HG02763 (cell line): Measurements from ENCODE around the gene KCNE3.
"Not testable (repeated sequence)": the region's sequence is repeated elsewhere in the genome, so short reads cannot be mapped to it uniquely, and the experiment has no call there.

Source experiments
- ATAC-seq: cut with Tn5 transposase; IDR thresholded peaks from one replicate; pipeline ENCODE4 v1.9.1; 2021; ENCODE audit warnings: mild to moderate bottlenecking, moderate library complexity; ENCODE audit not compliant: unreplicated experiment

Gene KCNE3

DNA sequence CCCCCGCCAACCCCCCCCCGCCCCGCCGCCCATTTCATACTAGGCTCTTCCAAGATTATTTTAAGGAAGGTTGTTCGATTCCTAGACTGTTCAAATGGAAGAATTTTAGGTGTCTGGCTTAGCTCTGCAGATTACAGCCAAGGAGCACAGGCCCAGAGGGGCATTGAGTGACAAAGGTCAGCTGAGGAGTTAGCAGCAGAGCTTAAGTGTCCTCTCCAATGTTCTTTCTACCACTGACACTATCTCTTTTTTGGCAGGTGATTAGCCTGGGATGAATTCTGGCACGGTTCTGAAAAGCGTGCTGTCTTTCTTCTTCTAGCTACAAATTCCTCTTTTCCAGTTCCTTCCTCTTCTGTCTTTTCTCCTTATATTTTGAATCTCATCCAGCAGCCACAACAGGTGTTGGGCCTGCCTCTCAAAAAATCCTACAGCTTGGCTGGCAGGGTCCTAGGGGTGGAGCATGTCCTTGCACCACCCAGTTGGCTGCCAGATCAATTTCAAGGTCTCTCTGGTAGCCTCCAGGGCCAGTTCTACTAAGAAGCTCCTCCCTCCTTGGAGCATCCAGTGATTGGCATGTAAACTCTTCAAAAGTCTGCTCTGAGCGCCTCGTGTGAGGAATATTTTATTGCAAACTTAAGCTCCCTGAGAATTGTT is 23.0 kb downstream of the KCNE3 start:
- no peak for ATAC-seq

- no peak for ATAC-seq
These were observed 24.1 kb downstream of the KCNE3 start for GRCh38 chr11:74443071-74443864.

- no peak for ATAC-seq
These were observed 24.7 kb downstream of the KCNE3 start for GRCh38 chr11:74442636-74443035.

DNA sequence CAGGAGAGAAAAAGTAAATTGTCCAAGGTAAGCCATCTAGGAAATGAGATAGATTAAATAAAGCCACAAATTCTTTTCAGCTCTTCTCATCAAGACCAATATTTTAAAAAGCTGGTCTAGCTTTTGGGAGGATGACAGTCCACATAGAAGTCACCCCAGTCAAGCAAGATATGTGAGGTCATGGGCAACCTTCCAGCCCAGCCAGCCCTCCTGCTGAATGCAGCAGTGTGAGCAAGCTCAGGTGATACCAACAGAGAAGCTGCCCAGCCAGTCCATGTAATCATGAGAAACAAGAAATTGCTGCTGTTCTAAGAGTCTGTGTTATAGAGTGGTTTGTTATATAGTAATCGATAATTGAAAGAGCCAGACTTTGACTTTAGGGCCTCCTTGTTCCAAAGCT is 28.7 kb downstream of the KCNE3 start:
- ATAC-seq, result no peak

- ATAC-seq, result no peak
These were observed 29.8 kb downstream of the KCNE3 start for GRCh38 chr11:74437441-74438042.

- ATAC-seq, result no peak
These were observed 32.8 kb downstream of the KCNE3 start for GRCh38 chr11:74434528-74434927.

DNA sequence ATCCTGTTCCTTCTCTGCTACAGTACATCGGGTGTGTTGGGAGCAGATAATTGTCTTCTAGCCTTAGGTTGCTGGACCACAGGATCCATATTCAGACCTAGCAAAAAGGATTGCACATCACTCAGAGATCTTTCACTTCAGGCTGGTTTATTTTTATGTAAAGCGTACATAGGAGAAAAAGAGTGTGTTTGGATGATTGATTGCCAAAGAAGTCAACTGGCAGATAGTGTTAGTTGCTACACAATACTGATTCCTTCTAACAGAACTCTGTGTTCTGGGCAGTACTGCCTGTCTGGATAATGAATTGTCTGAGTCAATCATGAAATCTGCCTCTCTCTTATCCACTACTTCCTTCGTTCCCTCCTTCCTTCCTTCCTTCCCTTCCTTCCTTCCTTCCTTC is 38.1 kb downstream of the KCNE3 start:
- no peak for ATAC-seq

- ATAC-seq, result no peak
These were observed 39.9 kb downstream of the KCNE3 start for GRCh38 chr11:74427384-74427886.

- ATAC-seq, result no peak
These were observed 42.2 kb downstream of the KCNE3 start for GRCh38 chr11:74425100-74425499.

DNA sequence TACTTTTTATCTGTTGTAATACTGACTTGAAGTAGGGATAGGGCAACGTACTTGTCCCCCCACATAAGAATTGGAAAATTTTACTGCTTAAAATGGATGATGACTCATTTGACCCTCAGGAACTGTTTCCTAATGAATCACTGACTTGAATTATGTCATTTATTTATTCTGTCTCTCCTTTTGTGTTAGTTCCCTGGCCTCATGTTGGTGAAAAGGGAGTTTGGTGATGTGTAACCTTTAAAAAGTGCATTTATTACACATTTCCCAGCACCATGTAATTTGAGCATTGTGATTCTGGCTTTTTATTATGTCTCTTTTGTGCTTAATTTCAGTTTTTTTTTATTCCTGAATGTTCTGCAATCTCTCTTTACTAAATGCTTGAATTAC is 48.8 kb downstream of the KCNE3 start:
- ATAC-seq, result no peak

DNA sequence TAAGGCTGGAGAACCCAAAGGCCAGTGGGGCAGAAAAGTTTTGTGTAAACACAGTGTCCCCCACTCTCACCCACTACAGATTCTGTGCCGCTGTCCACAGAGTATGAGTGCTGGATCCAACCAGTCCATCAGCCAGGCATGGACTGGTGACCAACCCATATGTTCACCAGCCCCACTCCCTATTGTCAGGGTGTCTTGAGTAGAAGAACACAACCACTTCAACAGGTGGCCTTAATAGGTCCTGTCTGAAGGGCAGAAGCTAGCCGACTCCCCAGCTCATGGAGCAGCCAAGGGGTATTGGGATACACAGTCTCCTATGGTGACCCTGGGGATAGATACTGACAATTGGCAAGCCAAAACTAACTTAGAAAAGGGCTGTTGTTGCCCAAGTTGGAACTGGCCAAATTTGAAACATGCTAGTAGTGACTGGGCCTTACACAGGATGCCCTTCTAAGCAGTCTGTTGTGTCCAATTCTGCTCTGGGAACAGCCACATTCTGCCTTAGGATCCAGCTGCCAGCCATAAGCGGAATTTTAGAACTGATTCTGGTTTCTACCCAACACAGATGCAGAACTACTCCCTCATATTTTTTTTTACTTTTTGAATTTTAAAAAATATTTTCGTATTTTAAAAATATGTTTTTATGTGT is 49.4 kb downstream of the KCNE3 start:
- no peak for ATAC-seq

DNA sequence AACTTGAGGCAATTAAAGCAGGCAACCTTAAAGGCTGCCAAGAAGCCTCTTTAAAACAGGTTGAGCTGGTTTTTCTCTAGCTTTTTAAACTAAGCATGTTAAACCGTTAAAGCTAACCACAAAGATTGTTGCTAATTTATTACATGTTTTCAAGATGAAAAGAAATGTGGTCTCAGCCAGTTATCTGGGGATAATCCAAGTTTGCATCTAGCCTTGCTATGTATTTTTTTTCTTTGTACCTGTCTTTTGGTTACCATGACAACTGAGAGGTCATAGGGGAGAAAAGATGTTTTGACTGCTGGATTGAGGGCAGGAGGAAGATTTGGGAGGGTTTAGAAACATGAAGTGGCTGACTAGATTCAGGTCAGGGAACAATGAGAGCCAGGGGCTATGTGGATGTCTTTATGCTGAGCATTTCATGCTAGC is 50.0 kb downstream of the KCNE3 start:
- no peak for ATAC-seq

DNA sequence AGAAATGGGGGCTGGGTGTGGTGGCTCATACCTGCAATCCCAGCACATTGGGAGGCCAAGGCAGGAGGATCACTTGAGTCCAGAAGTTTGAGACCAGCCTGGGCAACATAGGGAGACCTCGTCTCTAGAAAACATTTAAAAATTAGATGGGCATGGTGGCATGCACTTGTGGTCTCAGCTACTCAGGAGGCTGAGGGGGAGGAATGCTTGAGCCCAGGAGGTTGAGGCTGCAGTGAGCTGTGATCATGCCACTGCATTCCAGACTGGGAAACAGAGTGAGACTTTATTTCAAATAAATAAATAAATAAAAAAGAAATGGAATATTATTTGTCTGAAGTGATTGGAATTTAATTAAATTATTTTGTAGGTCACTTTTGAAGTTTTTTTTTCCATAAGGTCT is 50.4 kb downstream of the KCNE3 start:
- not testable (repeated sequence) for ATAC-seq

DNA sequence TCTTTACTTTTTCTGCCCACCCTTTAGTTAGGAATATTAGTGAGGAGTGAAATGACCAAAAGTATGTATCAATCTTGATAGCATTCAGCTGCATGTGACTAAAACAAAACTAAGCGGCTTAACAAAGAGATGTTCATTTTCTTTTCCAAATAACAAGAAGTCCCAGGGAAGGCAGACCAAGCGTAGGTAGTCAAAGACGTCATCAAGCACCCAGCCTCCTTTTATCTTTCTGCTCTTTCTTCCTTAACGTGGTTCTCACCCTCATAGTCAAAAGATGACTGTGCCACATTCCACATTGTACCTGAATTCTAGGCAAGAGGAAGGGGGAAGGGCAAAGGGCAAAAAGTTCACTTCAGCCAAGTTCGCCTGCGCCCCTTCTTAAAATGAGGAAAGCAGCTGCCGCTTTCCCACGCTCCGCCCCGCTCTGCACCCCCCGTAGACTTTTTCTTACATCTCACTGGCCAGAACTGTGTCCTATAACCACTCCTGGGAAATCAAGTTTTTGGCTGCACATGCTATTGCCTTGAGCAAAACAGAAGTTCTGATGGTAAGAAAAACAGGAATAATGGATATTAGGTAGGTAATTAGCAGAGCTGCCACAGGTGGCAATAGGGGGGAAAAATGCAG is 54.5 kb downstream of the KCNE3 start:
- no peak for ATAC-seq

DNA sequence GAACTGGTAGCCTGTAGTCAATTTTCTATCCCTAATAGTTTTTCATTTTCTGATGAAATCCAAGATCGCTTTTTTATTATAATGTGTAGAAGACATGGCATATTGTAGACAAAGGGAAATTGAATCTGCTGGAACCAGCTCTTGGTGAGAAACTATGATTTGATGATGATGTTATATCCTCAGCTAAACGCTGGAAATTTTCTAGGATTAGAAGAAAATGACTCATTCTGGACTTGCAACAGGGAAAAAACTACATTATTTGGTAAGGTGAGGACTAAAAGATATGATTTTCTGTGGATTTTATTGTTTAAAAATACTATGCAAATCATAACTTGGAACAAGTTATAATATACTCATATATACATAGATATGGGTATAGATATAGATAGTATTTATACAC is 55.0 kb downstream of the KCNE3 start:
- ATAC-seq, result no peak

GRCh38 chr11:74409633-74410032 is 57.7 kb downstream of the KCNE3 start:
- ATAC-seq, result no peak
